Measurements from ENCODE around the gene PFN3.

PFN3 gene

GRCh38 chr5:177403792-177404640 is 3.6 kb upstream of the PFN3 start:
- TF ChIP-seq CTCF (IDR thresholded peaks at IDR 0.05; ENCODE audit: borderline replicate concordance, control extremely low read depth, extremely low read depth, insufficient read depth, missing control alignments): peak; percentile 98
- peak; percentile 96 for DNase-seq (ENCODE audit: low spot score)
- in situ Hi-C loops (cut with MboI; ENCODE audit: low sequenced_read_pairs, unreplicated experiment): loop anchor here (10.0 kb wide), 1 partner anchor 51 kb away; no protein-coding TSS in a partner anchor

DNA sequence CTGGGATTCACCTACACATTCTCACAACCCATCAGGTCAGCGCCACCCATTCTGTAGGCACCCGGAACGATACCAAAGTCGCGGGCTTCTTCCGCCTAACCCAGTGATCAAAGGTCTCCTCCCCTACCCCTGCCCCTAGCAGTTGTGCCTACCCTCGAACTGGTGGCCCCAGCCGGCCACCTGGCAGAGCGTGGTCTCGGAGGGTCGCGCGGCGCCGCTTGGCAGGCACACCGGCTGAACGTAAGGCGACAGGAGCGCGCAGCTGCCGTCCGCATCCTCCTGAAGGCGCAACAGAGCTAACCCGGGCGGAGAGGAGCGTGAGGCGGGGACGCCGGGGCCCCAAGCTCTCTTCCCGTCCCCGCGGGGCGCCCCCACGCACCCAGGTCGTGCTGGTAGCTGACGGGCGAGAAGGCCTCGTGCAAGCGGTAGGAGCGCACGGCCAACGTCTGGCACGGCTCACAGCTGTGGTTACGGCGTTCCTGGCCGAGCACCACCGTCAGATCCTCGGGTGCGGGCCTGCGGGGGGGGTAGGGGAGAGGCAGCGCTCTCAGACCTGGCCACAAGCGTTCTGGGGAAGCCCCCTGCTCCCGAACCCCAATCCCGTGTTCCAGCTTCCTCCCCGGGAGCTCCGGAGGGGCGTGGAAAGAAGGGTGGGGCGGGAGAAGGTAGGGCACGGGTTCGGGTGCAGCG is 2.8 kb upstream of the PFN3 start:
- peak; percentile 69 for DNase-seq (ENCODE audit: low spot score)
- in situ Hi-C loops (cut with MboI; ENCODE audit: low sequenced_read_pairs, unreplicated experiment): loop anchor here (10.0 kb wide), 1 partner anchor 52 kb away; no protein-coding TSS in a partner anchor
- no peak for TF ChIP-seq CTCF (IDR thresholded peaks at IDR 0.05; ENCODE audit: borderline replicate concordance, control extremely low read depth, extremely low read depth, insufficient read depth, missing control alignments)

DNA sequence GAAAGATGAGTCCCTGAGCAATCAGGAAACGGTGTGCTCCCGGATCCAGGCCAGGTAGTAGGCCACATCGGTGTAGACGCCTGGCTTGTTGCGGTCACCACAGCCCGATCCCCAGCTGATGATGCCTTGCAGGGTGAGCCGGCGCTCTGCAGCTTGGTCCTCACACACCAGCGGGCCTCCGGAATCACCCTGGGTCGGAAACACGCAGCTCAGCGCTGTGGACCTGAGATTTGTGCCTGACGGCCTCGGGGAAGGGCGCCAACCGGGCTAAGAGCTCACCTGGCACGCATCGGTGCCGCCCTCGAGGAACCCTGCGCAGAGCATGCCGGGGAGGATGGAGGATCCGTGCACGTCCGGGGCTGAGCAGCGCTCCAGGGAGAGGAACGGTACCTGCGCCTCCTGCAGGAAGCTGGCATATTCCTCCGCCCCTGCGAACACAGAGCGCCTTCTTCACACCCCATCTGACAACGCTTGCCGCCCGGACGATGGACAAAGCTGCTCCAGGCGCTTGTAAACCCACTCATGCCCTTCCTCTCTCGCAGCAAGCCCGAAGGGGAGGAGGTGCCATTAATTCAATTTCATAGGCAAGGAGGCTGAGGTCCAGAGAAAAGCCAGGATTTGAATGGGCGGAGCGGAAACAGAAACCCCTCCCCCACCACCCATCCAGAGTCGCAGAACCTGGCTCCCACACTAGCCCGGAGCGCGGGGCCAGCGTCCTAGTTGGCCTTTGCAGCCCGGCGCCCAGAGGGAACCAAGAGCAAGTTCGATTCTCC is 2.0 kb upstream of the PFN3 start:
- in situ Hi-C loops (cut with MboI; ENCODE audit: low sequenced_read_pairs, unreplicated experiment): loop anchor here (10.0 kb wide), 1 partner anchor 52 kb away; no protein-coding TSS in a partner anchor
- peak; percentile 79 for DNase-seq (ENCODE audit: low spot score)
- TF ChIP-seq CTCF (IDR thresholded peaks at IDR 0.05; ENCODE audit: borderline replicate concordance, control extremely low read depth, extremely low read depth, insufficient read depth, missing control alignments): peak; percentile 60

GRCh38 chr5:177397875-177398390 is 2.5 kb downstream of the PFN3 start:
- DNase-seq (ENCODE audit: low spot score): no peak
- in situ Hi-C loops (cut with MboI; ENCODE audit: low sequenced_read_pairs, unreplicated experiment): no loop called here
- TF ChIP-seq CTCF (IDR thresholded peaks at IDR 0.05; ENCODE audit: borderline replicate concordance, control extremely low read depth, extremely low read depth, insufficient read depth, missing control alignments): no peak

- TF ChIP-seq CTCF (IDR thresholded peaks at IDR 0.05; ENCODE audit: borderline replicate concordance, control extremely low read depth, extremely low read depth, insufficient read depth, missing control alignments): no peak
- in situ Hi-C loops (cut with MboI; ENCODE audit: low sequenced_read_pairs, unreplicated experiment): no loop called here
- no peak for DNase-seq (ENCODE audit: low spot score)
These were observed 3.7 kb downstream of the PFN3 start for GRCh38 chr5:177396807-177397206.

DNA sequence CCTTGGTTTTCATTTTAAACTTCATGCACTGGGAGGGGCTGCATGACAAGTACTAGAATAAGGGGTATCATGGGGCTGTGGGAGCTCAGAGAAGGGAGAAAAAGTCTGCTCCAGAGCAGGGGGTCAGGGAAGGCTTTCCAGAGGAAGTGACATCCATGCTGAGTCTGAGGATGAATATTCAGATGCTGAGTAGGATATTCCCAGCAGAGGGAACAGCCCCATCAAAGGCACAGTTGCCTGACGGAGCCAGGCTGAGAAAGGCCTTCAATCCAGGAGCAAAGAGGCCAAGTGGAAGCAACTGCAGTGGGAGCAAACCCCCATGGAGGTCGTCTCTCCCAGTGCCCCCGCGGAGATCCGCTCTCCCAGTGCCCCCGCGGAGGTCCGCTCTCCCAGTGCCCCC is 4.4 kb downstream of the PFN3 start:
- in situ Hi-C loops (cut with MboI; ENCODE audit: low sequenced_read_pairs, unreplicated experiment): no loop called here
- no peak for DNase-seq (ENCODE audit: low spot score)
- TF ChIP-seq CTCF (IDR thresholded peaks at IDR 0.05; ENCODE audit: borderline replicate concordance, control extremely low read depth, extremely low read depth, insufficient read depth, missing control alignments): no peak
